Common myeloid progenitor, CD34-positive (primary cell): ENCODE results near the gene ICAM2.
A peak's percentile ranks its signal among the peaks of the same experiment; 100 is the strongest.

Source experiments
- CTCF ChIA-PET: fragments of 350-600 bp; sonication (Branson Sonifier 250); formaldehyde crosslinking; loops from one replicate; lab custom pipeline; 2021; ENCODE audit warnings: antibody characterized with exemption; lab: Charles Lee
- POLR2A ChIA-PET: fragments of 350-600 bp; sonication (Branson Sonifier 250); formaldehyde crosslinking; loops from one replicate; lab custom pipeline; 2021; ENCODE audit warnings: antibody characterized with exemption; lab: Charles Lee
- DNase-seq, 3 donors: peaks; one replicate each; pipeline versions ENCODE4 v3.0.0 to v3.0.0-alpha.2; 2013
- H3K27ac ChIP-seq, 2 experiments: 1 replicate in 1 of 2; 2 replicates in 1 of 2; pipeline ENCODE4 v1.7.0; 2013; ENCODE audit warnings: inconsistent platforms in 2 of 2, low read length in 2 of 2, mild to moderate bottlenecking in 2 of 2, low read depth in 1 of 2, moderate library complexity in 1 of 2; ENCODE audit not compliant: severe bottlenecking in 2 of 2, insufficient read depth in 1 of 2, poor library complexity in 1 of 2
- H3K27me3 ChIP-seq, 5 experiments: replicated peaks in 2 of 5; 1 replicate in 3 of 5; 2 replicates in 2 of 5; pipeline versions ENCODE4 v1.6.1 to v1.7.0; 2013; ENCODE audit warnings: low read length in 4 of 5, mild to moderate bottlenecking in 2 of 5, moderate library complexity in 2 of 5, inconsistent platforms in 1 of 5; ENCODE audit not compliant: insufficient read depth in 5 of 5, control insufficient read depth in 4 of 5
- H3K36me3 ChIP-seq, 4 experiments: 1 replicate in 2 of 4; 2 replicates in 2 of 4; pipeline versions ENCODE4 v1.6.1 to v1.7.0; 2013; ENCODE audit warnings: low read length in 3 of 4, control low read depth in 1 of 4, mild to moderate bottlenecking in 1 of 4; ENCODE audit not compliant: control insufficient read depth in 4 of 4, insufficient read depth in 4 of 4
- H3K4me1 ChIP-seq, 4 experiments: 1 replicate in 3 of 4; 2 replicates in 1 of 4; pipeline versions ENCODE4 v1.6.1 to v1.7.1; 2013; ENCODE audit warnings: low read length in 3 of 4, mild to moderate bottlenecking in 3 of 4, control low read depth in 1 of 4, inconsistent platforms in 1 of 4, moderate library complexity in 1 of 4; ENCODE audit not compliant: control insufficient read depth in 4 of 4, insufficient read depth in 4 of 4; ENCODE audit errors: control extremely low read depth in 1 of 4
- H3K4me3 ChIP-seq, 7 experiments: 1 replicate in 4 of 7; 2 replicates in 3 of 7; pipeline versions ENCODE4 v1.5.1 to v1.7.0; 2013; ENCODE audit warnings: mild to moderate bottlenecking in 7 of 7, low read length in 6 of 7, moderate library complexity in 6 of 7, inconsistent platforms in 2 of 7, low read depth in 2 of 7, control low read depth in 1 of 7; ENCODE audit not compliant: insufficient read depth in 4 of 7, control insufficient read depth in 1 of 7; ENCODE audit errors: extremely low read depth in 1 of 7
- H3K9me3 ChIP-seq, 5 experiments: 1 replicate in 4 of 5; 2 replicates in 1 of 5; pipeline versions ENCODE4 v1.6.1 to v1.7.1; 2013; ENCODE audit warnings: low read length in 4 of 5, mild to moderate bottlenecking in 2 of 5, inconsistent platforms in 1 of 5, low read depth in 1 of 5, moderate library complexity in 1 of 5; ENCODE audit not compliant: control insufficient read depth in 4 of 5, insufficient read depth in 2 of 5; ENCODE audit errors: control extremely low read depth in 1 of 5
- WGBS: methylation state at CpG from one replicate; pipeline ENCODE4 v1.1.5; 2013; ENCODE audit not compliant: insufficient coverage; 5-methylcytosine and 5-hydroxymethylcytosine counted together

Gene ICAM2

DNA sequence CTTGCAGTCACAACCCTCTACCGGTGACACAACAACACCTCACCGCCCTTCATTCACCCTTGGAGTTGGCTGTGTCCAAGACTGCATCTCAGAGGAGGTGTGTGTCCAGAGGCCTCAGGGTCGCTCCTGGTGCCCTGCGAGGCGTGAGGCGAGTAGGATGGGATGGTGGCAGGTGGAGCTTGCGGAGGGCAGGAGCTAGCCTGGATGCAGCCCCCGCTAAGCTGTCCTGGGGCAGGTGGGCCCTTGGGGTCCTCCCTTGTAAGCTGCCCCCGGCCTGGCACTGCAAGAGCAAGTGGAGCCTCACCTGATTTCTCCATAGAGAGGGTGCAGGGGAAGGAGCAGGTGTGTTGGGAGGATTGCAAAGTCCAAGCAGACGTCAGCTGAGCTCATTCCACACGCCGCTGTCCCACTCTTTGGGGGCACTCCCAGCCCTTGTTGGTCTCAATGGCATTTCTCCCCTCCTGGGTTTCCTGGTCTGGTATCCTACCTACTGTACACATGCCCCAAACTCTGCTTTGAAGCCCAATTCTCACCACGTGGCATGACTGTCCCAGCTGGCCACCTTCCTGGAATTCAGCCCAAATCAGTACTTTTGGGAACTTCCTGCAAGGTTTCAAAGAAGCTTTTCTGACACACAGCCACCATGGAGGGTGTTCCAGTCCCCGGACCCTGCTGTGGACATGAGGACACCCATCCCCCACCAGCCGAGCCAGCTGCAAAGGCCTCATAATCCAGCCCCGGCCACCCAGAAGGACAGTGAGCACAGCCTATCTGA, 18.1 kb upstream of the ICAM2 start:
- Histone ChIP-seq H3K9me3 (no peaks in the 10 kb centered on the region), H3K27me3 (no peaks in the 10 kb centered on the region), H3K36me3 (peaks cover 0 to 6% (median 3%) of the 10 kb centered on the region in 4 experiments), H3K27ac (no peak overlapping the region), H3K4me1 (no peaks in the 10 kb centered on the region), H3K4me3 (no peak overlapping the region)
- WGBS, result 98% methylated on average over 8 of the region's 16 CpGs
- ChIA-PET POLR2A (interaction anchor here (0.6 kb wide), 1 partner anchor 482 kb away, joined by 4 read pairs; no protein-coding TSS in a partner anchor), CTCF (interaction anchor here (0.8 to 1.6 kb wide), 9 partner anchors 8 to 173 kb away, joined by 3 to 8 read pairs (median 4); partner anchors contain the start of gene CSHL1)
- no peak for DNase-seq

DNA sequence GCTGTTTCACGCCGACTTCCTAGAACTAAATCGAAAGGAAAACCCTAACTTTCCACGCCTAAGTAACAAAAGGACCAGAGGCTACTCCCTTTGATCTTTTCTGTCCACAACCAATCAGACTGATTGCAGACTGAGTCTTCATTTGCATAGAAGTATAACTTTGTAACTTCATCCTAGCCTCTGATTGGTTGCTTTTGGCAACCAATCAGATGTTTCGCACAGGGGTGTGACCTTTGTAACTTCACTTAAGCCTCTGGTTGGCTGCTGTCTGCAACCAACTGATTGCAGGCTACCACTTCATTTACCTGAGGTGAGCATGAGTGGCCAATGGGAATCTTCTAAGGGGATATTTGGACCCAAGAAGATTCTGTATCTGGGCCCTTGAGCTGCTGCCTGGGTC, 17.4 kb upstream of the ICAM2 start:
- no peaks in the 10 kb centered on the region for H3K27me3 ChIP-seq
- no peak overlapping the region for H3K4me3 ChIP-seq
- DNase-seq, result no peak
- H3K9me3 ChIP-seq, result no peaks in the 10 kb centered on the region
- WGBS, result 98% methylated on average over 5 of the region's 5 CpGs
- no peak overlapping the region for H3K27ac ChIP-seq
- H3K4me1 ChIP-seq, result no peaks in the 10 kb centered on the region
- POLR2A ChIA-PET, result no interaction called here
- CTCF ChIA-PET, result interaction anchor here (0.8 to 1.6 kb wide), 7 partner anchors 9 to 172 kb away, joined by 3 to 8 read pairs (median 4); partner anchors contain the start of gene CSHL1
- H3K36me3 ChIP-seq, result peaks cover 0 to under 1% (median 0%) of the 10 kb centered on the region in 4 experiments

DNA sequence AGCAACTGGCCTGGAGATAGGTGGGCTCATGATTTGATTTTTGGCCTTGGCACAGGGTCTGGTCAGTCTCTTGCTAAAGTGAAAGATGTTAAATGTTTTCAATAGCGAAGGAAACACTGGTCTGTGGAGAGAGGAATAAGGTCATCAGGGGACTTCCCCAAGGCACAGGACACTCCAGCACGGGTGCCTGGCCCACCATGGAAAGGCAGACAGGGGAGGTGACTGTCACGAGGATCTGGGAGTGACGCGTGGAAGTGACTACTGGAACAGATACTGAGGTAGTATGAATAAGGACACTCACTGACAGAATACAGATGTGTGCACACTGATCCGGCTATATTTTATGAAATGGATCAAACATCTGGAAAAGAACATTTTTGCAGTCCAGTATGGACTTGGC, 16.7 kb upstream of the ICAM2 start:
- Histone ChIP-seq H3K27ac (no peak overlapping the region), H3K4me3 (no peak overlapping the region), H3K36me3 (no peaks in the 10 kb centered on the region), H3K4me1 (no peaks in the 10 kb centered on the region), H3K27me3 (no peaks in the 10 kb centered on the region), H3K9me3 (no peaks in the 10 kb centered on the region)
- CTCF ChIA-PET, result interaction anchor here (1.1 to 1.6 kb wide), 4 partner anchors 8 to 126 kb away, joined by 3 to 8 read pairs (median 4); partner anchors contain the start of gene CSHL1
- POLR2A ChIA-PET, result no interaction called here
- 87% methylated on average over 6 of the region's 6 CpGs for WGBS
- DNase-seq, result no peak

DNA sequence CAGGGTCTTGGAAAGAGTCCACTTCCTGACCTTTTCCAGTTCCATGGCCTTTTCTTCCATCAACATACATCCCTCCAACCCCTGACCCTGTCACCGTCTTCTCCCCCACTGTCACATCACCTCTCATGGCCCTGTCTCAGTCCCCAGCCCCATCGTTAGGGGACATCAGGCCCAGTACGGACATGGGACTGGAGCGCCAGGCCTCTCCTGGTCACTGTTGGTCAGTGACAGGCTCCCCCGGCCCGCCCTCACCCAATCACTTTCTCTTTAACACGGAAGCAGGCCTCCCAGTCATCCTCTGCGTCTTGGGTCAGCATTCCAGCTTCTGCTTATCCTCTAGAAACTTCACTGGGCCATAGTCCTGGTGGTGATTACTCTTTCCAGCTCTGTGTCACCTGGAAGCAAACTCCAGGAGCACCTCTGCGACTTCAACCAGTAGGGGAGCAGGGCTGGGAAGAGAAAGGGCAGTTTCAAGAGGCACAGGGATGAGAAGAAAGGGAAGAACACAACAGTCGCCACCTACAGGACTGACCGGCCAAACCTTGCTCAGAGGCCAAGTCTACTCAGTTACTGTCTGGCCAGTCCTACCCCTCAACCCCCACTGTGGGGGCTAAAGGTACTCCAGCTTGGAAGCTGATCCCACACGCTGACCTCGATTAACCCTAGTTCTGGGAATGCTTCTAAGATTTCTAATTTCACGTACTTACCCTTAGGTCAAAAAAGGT, 15.9 kb upstream of the ICAM2 start:
- H3K36me3 ChIP-seq, result no peaks in the 10 kb centered on the region
- CTCF ChIA-PET, result interaction anchor here (12.4 kb wide), 1 partner anchor 96 kb away, joined by 184 read pairs; the partner anchor contains the start of gene ERN1
- H3K4me3 ChIP-seq, result no peak overlapping the region
- H3K4me1 ChIP-seq, result no peaks in the 10 kb centered on the region
- H3K27me3 ChIP-seq, result no peaks in the 10 kb centered on the region
- H3K9me3 ChIP-seq, result no peaks in the 10 kb centered on the region
- POLR2A ChIA-PET, result no interaction called here
- H3K27ac ChIP-seq, result no peak overlapping the region
- WGBS, result 91% methylated on average over 12 of the region's 14 CpGs
- DNase-seq, result no peak

DNA sequence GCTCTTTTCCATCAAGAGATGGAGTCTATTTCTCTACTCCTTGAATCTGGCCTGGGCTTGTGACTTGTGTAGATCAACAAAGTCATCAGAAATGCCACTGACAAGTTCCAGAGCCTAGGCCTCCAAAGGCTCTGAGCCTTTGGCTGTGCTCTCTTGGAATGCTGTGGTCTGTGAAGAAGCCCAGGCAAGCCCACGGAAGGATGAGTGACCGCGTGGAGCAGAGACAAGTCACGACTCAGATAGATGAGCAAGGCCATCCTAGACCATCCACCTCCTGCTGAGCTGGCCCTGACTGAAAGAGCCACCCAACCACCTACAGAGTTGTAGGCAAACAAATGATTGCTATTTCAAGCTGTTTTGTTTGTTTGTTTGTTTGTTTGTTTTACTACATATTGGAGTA, 11.6 kb upstream of the ICAM2 start:
- POLR2A ChIA-PET, result no interaction called here
- WGBS, result no CpG with 5 or more reads among the region's 4 CpGs
- Histone ChIP-seq H3K4me3 (no peak overlapping the region), H3K9me3 (no peaks in the 10 kb centered on the region), H3K27me3 (no peaks in the 10 kb centered on the region), H3K4me1 (no peaks in the 10 kb centered on the region), H3K27ac (no peak overlapping the region), H3K36me3 (no peaks in the 10 kb centered on the region)
- CTCF ChIA-PET, result interaction anchor here (1.2 to 12.4 kb wide), 3 partner anchors 100 to 122 kb away, joined by 3 to 184 read pairs (median 100); partner anchors contain the start of genes CSHL1, ERN1 and GH1
- DNase-seq, result no peak

DNA sequence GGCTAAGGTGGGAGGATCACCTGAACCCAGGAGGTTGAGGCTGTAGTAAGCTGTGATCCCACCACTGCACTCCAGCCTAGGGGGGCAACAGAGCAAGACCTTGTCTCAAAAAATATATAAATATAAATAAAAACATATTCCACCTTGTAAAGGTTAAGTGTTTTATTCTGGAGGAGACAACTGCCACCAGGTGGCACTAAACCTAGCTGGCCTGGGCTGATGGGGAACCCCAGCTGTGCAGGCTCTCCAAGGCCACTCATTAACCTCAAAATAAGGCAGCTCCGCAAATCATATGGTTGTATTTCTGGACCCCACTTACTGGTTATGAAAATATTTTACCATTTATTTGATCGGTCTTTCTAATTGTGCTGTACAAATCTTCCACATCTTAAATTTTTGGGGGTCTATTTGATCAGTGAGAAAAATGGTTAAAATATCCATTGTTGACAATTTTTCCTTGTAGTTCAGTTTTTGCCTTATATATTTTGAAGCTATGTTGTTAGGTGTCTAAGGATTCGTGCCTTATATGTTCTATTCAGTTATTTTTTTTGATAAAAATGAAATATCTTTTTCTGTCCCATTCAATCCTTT, 8.5 kb upstream of the ICAM2 start:
- Histone ChIP-seq H3K4me3 (no peak overlapping the region), H3K27ac (no peak overlapping the region), H3K36me3 (no peaks in the 10 kb centered on the region), H3K4me1 (peaks cover 3 to 21% (median 21%) of the 10 kb centered on the region in 4 experiments), H3K27me3 (no peaks in the 10 kb centered on the region), H3K9me3 (no peaks in the 10 kb centered on the region)
- ChIA-PET POLR2A (interaction anchor here (0.6 to 1.8 kb wide), 3 partner anchors 9 to 117 kb away, joined by 4 to 8 read pairs (median 7); partner anchors contain the start of gene ICAM2), CTCF (interaction anchor here (0.8 to 12.4 kb wide), 38 partner anchors 9 to 253 kb away, joined by 3 to 230 read pairs (median 5); partner anchors contain the start of genes CD79B, CSHL1, ERN1 and GH1)
- no CpG with 5 or more reads among the region's 3 CpGs for WGBS
- DNase-seq, result peak; percentile 73 to 83 (median 80)
